Measurements from ENCODE around the gene CDH4.

The CDH4 gene

DNA sequence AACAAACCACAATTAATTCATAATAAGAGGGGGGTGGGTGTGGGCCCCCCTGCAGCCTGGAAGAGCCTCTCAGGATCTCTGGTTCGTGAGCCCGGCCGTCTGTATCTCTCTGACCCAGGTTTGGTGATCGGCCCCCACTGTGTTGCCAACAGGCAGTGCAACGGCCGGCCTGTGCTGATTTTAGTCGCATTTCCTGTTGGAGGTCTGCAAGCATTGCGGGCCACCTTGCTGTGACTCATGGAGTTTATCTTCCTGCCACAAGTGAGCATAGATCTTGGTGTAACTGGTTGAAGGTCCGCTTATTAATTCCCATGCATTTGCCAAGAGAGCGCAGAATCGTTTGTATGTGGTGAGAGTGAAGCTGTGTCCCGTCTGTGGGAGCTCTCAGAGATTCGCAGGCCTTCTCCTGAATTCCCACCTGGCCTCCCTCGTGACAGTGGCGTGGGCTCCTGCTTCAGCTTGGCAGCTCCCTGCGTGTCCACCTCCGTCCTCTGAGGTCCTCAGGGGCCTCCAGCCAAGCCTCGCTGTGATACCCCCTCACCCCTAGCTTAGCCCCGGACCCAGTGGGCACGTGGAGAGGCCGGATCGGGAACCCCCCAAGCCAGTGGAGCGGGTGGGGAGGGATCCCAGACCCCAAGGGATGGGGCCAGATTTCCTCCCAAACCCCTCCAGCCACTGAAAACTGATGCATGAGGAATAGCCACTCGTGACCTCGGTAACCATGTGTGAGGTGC, 269.8 kb downstream of the CDH4 start:
- DNase-seq, result no peak

DNA sequence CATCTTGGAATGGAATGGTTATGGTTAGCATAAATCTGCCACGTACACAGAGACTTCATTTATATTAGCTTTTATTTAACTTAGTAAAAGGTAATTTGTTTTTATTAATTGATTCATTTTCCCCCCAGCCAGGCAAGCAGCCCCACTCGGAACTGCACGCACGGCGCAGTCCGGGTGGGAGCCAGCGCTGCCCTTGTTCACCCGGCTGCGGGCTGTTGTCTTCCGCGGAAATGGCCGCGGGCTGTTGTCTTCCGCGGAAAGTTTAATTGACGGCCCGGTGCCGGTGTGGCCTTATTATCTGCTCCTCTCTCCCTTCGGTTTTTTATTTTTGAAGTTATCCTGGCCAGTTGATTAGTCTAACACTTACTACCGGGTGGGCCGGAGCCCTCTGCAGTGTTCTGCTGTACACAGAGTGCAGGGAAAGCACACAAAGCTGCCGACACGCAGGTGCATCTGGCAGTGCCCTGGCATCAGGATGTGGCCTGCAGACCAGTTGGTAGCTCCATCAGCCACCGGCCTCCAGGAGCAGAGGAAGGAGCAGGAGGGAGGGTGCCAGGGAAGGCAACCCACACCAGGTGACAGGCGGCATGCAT, 270.5 kb downstream of the CDH4 start:
- no peak for DNase-seq

DNA sequence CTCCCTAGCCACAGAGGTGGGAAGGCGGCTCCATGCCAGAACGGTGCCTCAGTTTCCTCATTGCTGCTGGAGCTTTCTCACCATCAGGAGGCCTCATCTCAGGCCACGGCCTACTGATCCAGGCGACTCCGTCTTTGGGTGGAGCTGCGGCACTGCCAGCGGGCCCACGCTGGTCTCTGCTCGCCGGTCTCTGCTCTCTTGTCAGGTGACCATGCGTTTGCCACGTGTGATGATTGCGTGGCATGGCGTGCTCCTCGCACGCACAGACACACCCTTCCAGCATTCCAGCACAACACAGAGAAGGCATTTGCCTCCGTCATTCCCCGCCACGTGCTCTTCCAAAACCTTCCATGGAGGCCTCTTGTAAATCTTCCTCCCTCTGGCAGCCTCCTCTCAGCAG, 271.1 kb downstream of the CDH4 start:
- DNase-seq, result no peak

DNA sequence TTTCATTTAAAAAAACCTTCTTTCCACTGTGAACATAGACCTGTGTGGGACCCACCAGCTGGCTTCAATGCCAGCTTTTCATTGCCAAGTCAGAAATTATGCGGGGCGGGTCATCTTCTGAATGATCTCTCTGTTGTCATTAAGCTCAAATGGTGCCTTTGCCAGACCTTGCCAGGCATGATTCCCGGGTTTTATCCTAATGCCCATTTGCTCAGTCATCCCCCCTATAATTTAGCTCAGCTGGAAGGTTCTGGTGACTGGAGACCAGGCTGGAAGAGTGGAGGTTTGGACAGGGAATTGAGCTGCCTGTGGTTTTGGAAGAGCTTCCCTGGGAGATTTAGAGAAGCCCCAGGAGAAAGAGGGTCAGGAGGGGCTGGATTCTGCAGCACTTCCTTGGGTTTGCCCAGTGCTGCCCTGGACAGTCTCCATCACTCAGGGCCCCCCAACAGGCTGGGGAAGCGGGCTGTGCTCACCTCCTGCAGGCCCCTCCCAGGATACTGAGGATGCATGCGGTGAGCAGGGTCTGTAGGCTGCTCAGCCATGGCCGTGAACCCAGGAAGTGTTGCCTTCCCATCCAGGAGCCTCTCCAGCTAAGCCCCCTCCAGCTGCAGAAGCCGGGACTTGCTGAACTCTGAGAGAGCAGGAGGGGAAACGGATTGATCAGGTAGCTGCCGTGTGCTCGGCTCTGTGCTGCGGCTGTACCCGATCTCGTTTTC, 273.0 kb downstream of the CDH4 start:
- DNase-seq, result no peak

DNA sequence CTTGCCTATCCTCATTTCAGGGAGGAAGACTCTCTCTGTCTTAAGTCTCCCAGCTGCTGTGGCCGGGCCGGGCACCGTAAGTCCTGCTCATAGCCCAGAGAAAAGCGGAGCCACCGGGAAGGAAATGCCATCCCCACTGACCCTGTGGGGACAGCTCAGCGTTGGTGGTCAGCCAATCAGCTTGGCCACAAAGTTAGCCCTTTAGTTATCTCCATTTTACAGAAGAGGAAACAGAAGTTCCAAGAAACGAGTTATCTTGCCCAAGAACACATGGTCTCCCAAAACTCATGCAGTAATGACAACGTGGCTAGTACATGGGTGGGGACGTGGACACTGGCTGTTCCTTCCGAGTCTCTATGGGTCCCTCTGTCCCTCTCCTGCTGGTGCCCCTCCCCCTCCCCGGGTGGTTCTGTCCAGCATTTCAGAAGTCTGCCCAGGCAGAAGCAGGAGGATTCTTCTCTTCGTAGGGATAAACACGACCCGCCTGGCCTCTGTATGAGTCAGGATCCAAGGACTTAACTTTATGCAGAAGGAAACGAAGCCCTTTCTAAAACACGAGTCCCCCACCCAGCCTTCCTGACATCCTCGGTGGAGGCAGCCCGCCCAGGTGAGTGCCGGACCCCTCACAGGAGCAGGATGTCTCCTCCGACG, 273.8 kb downstream of the CDH4 start:
- DNase-seq, result no peak

DNA sequence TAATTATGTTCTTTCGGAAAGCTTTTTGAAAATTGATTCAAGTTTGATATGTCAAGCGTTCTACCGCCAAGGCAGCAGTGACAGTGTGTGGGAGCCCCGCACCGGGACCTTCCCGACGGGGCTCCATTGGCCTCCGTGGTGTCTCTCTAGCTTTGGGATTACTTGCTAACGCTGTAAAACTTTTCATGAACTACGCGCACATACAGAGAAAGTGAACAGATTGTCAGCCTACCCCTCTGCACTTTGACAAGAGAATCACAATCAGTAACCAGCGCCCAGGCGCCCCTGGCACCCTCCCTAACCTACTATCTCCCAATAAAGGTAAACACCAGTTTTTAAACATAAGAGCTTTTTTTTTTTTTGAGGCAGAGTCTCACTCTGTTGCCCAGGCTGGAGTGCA, 274.8 kb downstream of the CDH4 start:
- DNase-seq, result no peak

DNA sequence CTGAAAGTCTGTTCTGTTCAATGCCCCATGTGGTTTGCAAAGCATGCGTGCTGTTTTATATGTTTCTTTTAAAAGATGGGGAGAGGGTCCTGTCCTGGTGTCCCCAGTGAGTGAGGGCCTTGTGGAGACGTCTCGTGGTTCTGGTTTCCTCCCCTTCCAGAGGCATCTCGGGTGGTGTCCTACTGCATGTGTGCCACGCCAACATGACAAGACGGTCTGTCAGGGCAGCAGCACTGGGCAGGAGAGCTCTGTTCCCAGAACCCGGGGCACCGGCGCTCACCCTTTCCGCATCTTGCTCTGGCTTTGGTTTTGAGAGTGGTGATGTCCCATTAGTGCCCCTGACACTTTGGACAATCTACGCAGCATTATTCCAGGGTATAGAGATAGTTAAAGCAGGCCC, 275.6 kb downstream of the CDH4 start:
- no peak for DNase-seq

DNA sequence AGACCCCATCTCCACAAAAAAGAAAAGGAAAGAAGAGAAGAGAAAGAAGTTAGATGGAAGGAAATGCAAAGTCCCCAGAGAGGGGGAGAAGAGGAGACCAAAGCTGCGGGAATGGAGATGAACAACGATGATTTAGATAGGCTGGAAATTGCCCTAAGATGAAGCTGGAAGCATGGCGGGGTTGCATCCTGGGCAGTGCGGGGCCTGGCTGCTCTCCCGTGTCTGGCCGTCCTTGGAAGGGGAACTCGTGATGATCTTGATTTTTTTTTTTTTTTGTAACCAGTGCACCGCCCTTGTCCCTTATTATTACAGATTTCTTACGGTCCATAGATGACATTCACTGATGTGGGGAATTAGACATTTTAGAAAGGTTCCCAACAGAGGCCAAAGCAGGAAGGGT, 276.5 kb downstream of the CDH4 start:
- no peak for DNase-seq

DNA sequence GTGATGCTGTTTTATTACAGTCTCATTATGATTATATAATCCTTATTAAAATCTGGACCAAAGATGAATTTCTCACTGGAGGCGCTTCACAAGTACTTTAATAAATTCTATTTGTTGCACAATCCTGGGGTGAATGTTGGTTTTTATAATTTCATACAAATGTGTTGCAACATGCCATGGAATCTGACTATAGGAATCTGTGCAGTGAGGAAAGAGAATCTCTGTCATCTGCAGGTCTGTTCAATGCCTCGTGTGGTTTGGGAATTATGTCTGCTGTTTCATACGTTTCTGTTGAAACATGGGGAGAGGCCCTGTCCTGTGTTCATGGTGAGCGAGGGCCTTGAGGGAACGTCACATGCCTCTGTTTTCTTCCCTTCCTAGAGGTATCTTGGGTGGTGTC, 277.3 kb downstream of the CDH4 start:
- DNase-seq, result no peak

DNA sequence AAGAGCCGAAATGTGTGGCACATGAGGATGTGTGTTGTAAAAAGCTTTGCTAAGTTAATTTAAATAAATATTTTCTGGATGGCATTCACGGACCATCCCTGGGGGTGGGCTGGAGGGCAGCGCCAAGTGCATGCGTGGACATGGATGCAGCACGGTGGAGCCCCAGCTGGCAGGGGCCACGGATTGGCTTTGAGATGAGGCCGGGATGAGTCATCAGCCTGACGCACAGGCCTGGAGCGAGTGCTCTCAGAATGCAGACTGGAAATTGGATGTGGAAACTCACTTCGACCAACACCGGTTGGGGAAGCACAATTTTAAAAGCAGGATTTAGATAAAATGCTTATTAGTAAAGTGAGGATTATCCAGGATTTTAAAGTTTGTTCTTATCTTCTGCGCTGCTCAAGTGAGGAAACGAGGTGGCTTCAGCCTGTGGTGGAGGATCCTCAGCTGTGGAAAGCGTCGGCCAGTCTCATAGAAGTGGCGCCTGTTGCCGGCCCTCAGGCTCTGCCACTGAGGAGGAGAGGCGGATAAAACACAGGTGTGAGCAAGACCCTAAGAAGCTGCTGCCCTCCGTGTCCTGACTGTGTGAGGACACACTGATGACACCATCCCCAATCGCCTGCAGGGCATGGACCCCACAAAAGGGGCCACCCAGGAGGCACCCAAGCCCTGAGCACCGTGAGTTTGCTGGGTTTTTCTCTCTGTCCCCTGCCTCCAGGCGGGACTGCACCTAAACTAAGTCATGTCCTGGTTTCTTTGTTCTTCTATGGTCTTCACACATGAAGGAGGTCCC, 279.7 kb downstream of the CDH4 start:
- DNase-seq, result no peak

DNA sequence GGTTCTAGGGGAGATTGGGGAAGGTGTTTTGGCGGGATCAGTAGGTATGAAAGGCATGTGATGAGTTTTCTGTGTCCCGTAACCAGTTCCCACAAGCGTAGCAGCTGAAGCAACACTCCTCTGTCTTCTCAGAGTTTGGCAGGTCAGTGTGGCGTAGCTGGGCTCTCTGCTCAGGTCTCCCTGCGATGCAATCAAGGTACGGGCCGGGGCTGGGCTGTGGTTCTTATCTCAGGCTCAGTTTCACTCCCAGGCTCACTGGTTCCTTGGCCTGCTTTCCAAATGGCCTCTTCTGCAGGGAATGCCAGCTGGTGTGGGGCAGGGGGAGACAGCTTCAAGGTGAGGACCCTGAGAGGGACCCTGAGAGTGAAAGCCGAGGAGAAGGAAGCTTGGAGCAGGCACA, 280.7 kb downstream of the CDH4 start:
- no peak for DNase-seq

DNA sequence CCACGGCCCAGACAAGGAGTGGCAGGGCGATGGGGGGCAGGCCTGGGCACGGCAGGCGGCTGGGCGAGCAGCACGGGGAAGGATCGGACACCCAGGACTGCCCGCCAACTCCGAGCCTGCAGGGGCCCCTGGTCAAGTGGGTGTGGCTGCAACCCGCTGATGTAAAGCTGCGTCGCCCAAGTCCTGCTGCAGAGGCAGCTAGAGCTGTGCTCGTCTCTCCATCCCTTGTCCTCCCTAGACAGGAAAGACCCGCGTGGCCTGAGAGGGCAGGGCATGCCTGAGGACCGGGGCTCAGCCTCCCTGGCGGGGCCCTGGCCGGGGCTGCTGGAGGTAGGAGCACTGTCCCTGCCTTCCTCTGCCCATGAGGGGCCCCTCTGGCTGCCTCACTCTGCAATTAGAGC, 281.2 kb downstream of the CDH4 start:
- no peak for DNase-seq

DNA sequence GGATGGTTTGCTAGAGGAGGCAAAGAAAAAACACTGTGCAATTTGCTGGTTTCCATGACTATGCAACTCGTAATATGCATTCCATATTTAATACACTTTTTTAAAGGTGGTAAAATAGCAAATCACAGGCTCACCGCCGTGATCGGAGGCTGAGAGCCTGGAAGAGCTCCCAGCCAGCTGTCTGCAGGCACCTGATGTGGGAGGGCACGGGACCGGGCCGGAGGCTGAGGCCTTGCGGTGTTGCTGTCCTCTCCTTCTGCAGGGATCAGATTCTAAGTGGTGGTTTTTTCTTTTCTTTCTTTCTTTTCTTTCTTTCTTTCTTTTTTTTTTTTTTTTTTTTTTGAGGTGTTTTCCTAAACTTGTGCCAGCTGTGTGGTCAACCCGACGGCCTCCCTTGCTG, 282.3 kb downstream of the CDH4 start:
- no peak for DNase-seq

DNA sequence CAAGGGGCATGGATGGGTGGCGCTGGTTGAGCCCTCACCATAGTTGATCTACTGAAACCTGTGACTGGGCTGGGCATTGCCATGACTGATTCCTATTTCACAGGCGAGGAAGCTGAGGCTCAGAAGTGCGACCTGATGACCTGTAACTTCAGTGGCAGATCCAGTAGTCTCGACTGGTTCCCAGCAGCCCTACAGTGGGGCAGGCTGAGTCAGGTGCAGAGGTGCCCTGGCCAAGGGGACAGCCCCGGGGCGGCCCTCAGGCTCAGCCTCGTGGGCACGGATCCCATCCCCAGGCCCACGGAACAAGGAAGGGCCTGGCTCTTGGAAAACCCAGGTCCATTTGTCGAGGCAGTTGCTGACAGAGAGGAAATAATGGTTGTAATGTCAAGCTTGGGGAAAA, 283.0 kb downstream of the CDH4 start:
- DNase-seq, result no peak

DNA sequence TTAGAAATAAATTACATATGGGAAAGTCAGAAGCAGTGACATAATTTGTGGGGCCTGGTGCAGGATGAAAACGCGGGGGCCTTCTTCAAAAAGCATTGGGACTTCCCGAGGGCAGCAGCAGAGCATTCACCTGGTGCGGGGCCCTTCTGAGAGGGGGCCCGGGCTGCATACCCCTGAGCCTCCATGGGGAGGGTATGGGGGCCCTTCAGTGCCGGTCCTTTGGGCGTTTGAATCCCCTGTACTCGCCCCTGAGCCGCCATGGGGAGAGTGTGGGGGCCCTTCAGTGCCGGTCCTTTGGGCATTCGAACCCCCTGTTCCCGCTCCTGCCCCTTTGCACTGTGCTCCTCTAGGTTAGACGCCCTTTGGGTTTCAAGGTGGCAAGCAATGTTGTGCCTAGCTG, 283.5 kb downstream of the CDH4 start:
- no peak for DNase-seq

DNA sequence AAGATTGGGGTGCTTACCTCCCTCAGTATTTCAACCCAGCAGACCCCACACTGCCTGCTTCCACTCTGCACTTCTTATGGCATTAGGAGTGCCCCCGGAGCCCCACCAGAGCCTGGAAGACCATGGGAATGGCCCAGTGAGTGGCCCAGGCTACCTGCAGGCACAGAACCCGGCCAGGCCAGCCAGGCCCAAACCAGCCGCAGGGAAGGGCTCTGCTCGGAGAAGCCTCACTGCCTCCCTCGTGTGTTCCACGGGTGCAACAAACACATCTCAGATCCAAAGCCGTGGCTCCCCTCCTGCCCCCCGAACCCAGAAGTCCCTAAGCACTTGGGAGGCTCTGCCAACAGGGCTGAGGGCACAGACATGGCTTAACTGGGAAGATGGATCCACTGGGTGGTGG, 283.9 kb downstream of the CDH4 start:
- no peak for DNase-seq

DNA sequence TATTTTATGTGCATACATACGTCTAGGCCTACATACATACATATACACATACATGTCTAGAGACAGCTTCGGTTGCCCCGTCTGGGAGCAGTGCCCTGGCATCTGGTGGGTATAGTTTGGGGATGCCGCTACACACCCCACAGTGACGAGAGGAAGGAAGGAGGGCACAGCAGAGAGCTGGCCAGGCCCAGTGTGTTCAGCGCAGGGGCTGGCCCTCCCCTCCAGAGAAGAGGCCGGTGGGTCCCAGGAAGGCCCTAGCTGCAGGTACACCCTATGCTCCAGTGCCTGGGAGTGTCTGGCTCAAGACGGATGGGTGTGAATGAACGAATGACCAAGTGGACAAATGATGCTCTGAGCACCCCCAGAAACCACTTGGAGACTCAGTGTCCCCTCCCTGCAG, 284.6 kb downstream of the CDH4 start:
- no peak for DNase-seq

DNA sequence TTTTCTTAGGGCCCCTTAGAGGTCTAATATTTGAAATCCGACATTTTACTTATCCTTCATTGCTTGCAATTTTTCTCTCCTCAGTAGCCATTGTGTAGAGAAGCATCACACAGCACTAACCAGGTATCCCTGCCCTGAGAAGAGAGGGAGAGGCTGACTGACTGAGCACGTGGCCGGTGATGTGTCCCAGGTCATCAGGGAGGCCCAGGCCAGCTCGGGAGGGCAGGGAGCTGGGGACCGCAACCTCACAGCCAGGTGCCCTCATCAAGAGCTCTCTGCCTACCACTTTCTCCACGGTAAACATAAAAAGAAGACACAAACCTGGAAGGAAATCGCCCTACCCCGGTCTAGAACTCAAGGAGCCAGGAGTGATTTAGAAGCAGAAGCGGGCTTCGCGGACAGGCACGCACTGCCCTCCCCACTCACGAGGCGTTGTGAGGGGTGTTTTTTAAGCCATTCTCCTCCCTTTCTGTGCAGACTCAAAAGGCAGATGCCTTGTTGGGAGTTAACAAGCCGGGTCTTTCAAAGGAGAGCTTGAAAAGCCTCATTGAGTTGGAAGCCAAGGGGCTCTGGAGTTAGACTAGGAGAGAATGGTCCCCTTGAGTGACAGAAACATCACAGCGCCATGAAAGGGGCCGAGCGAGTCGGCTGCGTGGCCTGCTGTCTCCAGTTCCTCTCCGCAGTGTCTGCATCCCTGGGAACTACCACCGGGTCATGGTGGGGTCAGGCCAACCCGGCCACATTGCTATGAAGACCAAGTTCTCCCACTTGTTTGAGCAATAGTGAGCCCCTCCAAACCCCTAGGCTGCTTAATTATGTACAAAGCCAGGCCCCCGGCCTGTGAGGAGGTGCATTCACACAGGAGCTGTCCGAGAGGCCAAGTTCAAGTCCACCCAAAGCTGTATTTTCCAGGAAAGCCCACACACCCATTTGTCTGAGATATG, 285.4 kb downstream of the CDH4 start:
- DNase-seq, result no peak

DNA sequence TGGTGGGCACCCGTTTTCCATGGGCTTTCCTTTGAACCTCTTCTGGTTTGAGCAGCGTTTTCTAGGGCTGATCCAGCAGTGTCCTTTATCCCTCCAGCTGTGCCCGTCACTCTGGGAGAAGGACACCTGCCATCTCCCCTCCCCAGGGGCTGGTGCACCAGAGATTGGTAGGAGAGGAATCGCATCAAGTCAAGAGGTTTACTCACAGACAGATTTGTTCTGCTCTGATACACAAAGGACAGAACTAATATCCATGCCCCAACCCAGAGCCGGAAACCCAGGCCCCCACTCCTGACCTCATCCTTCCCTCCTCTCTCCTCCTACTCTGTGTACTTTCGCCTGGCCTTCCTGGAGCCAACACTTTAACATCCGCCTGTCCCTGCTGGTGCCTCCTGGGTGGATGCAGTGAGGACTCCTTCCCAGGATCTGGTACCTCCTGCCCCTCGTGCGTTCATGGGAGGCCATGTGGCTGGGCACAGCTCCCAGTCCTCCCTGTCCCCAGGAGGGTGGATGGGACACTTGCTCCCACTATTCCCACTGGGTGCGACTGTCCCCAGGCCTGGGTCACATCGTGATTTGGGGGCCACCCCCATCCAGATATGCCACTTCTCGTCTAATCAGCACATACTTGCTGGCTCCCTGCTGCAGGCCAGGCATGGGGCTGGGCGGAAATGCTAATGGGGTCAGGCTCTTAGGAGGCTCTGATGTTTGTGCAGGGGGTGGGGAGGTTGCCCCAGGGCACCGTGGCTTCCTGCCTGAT, 286.3 kb downstream of the CDH4 start:
- DNase-seq, result no peak

DNA sequence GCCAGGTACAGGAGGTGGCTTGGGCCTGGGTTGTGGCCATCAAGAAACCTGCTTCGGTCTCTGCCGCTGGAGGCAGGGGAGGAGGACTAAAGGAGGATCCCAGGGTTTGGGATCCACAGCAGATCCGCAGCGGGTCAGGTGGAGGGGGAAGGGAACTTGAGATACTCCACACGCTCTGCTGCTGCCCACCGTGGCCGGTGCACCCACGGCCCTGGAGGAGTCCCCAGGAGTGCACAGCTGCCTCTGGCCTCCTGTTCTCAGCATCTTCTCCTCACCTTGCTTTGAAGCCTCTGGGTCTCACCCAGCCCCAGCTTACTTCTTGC, 286.8 kb downstream of the CDH4 start:
- no peak for DNase-seq

DNA sequence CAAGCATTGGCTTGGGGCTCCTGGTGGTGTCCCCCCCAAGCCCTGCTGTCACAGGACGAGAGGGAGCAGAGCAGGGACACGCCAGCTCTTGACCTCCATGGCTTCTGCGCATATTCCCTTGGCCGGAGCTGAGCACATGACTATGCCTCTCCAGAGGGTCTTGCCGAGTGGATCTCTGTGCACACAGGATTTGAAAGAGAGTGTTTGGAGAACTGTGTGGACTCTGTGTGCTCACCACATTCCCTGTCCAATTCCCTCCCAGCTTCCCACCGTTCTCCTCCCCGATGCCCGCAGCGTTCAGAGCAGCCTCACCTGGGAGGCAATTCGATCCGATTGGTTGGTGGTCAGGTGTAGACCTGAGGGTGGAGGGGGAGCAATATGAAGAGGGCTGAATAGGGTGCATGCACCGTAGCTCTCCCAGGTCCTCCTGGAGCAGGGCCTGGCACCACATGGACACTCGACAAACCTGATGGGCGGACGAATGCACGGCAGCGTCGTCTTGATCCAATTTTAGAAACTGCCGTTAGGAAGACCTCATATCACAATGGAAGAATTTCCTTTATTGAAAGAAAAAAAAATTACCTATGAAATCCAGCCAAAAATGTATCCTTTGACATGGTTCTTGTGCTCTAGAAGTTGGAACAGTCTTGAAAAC, 287.8 kb downstream of the CDH4 start:
- no peak for DNase-seq

Data from NCI-H1105 (cell line).